Adipocyte (in vitro differentiated cells): ENCODE data around the gene ERAP2.

Experiments used
- DNase-seq: peaks from one replicate; pipeline ENCODE4 v3.0.0-alpha.2; 2015; ENCODE audit warnings: low read depth
- H3K27me3 ChIP-seq: replicated peaks from 2 replicates; pipeline ENCODE4 v1.7.0; 2013; ENCODE audit warnings: mild to moderate bottlenecking, low read length, moderate library complexity; ENCODE audit not compliant: control insufficient read depth, insufficient read depth
- H3K36me3 ChIP-seq: 2 replicates; pipeline ENCODE4 v1.7.0; 2013; ENCODE audit warnings: low read length, mild to moderate bottlenecking, moderate library complexity; ENCODE audit not compliant: control insufficient read depth, insufficient read depth, severe bottlenecking
- H3K4me1 ChIP-seq: 2 replicates; pipeline ENCODE4 v1.7.0; 2013; ENCODE audit warnings: mild to moderate bottlenecking, low read length, moderate library complexity; ENCODE audit not compliant: control insufficient read depth, insufficient read depth
- H3K4me3 ChIP-seq: 2 replicates; pipeline ENCODE4 v1.7.0; 2013; ENCODE audit warnings: mild to moderate bottlenecking, low read length, moderate library complexity
- H3K9ac ChIP-seq: 2 replicates; pipeline ENCODE4 v1.7.0; 2013; ENCODE audit warnings: mild to moderate bottlenecking, low read length, moderate library complexity
- H3K9me3 ChIP-seq: 2 replicates; pipeline ENCODE4 v1.7.0; 2013; ENCODE audit warnings: mild to moderate bottlenecking, low read length, moderate library complexity; ENCODE audit not compliant: control insufficient read depth

ERAP2 gene

GRCh38 chr5:96903300-96903699 lies 27.0 kb downstream of the ERAP2 start:
- no peak for DNase-seq

GRCh38 chr5:96904054-96904931 lies 28.0 kb downstream of the ERAP2 start:
- Histone ChIP-seq H3K4me1 (peaks cover 22% of the 10 kb centered on the region), H3K36me3 (peaks cover 21% of the 10 kb centered on the region), H3K4me3 (no peak overlapping the region), H3K9ac (peak overlapping the region; percentile 47), H3K27me3 (no peaks in the 10 kb centered on the region), H3K9me3 (no peaks in the 10 kb centered on the region)
- peak; percentile 71 for DNase-seq

More at GRCh38 chr5:96903300-96903699, 27.0 kb downstream of the ERAP2 start:
- H3K9me3 ChIP-seq = no peaks in the 10 kb centered on the region
- H3K9ac ChIP-seq = no peak overlapping the region
- H3K36me3 ChIP-seq = peaks cover 14% of the 10 kb centered on the region
- no peaks in the 10 kb centered on the region for H3K27me3 ChIP-seq
- peaks cover 22% of the 10 kb centered on the region for H3K4me1 ChIP-seq
- no peak overlapping the region for H3K4me3 ChIP-seq

- Histone ChIP-seq H3K9me3 (no peaks in the 10 kb centered on the region), H3K4me1 (peaks cover 22% of the 10 kb centered on the region), H3K36me3 (peaks cover 26% of the 10 kb centered on the region), H3K4me3 (no peak overlapping the region), H3K9ac (no peak overlapping the region), H3K27me3 (no peaks in the 10 kb centered on the region)
- DNase-seq = no peak
Measured at GRCh38 chr5:96905864-96906263, 29.6 kb downstream of the ERAP2 start.

GRCh38 chr5:96909003-96909402 lies 32.7 kb downstream of the ERAP2 start:
- Histone ChIP-seq H3K4me3 (no peak overlapping the region), H3K4me1 (peaks cover 7% of the 10 kb centered on the region), H3K27me3 (no peaks in the 10 kb centered on the region), H3K9me3 (no peaks in the 10 kb centered on the region), H3K36me3 (peaks cover 12% of the 10 kb centered on the region), H3K9ac (no peak overlapping the region)
- DNase-seq = no peak

GRCh38 chr5:96909435-96909834 lies 33.1 kb downstream of the ERAP2 start:
- H3K4me1 ChIP-seq = peaks cover 3% of the 10 kb centered on the region
- no peak overlapping the region for H3K4me3 ChIP-seq
- H3K9me3 ChIP-seq = no peaks in the 10 kb centered on the region
- peaks cover 12% of the 10 kb centered on the region for H3K36me3 ChIP-seq
- no peaks in the 10 kb centered on the region for H3K27me3 ChIP-seq
- no peak for DNase-seq
- no peak overlapping the region for H3K9ac ChIP-seq

GRCh38 chr5:96911139-96911538 lies 34.8 kb downstream of the ERAP2 start:
- no peaks in the 10 kb centered on the region for H3K9me3 ChIP-seq
- no peak overlapping the region for H3K4me3 ChIP-seq
- no peaks in the 10 kb centered on the region for H3K27me3 ChIP-seq
- no peak overlapping the region for H3K9ac ChIP-seq
- no peaks in the 10 kb centered on the region for H3K4me1 ChIP-seq
- peaks cover 12% of the 10 kb centered on the region for H3K36me3 ChIP-seq
- DNase-seq = no peak

- H3K27me3 ChIP-seq = no peaks in the 10 kb centered on the region
- no peaks in the 10 kb centered on the region for H3K9me3 ChIP-seq
- H3K9ac ChIP-seq = no peak overlapping the region
- DNase-seq = no peak
- peaks cover 15% of the 10 kb centered on the region for H3K36me3 ChIP-seq
- no peak overlapping the region for H3K4me3 ChIP-seq
- no peaks in the 10 kb centered on the region for H3K4me1 ChIP-seq
Measured at GRCh38 chr5:96913233-96913632, 36.9 kb downstream of the ERAP2 start.

GRCh38 chr5:96919754-96920197 lies 43.5 kb downstream of the ERAP2 start:
- DNase-seq = no peak
- Histone ChIP-seq H3K4me1 (peaks cover 13% of the 10 kb centered on the region), H3K9me3 (no peaks in the 10 kb centered on the region), H3K4me3 (no peak overlapping the region), H3K9ac (no peak overlapping the region), H3K36me3 (peaks cover 2% of the 10 kb centered on the region), H3K27me3 (no peaks in the 10 kb centered on the region)

GRCh38 chr5:96920744-96921355 lies 44.5 kb downstream of the ERAP2 start:
- Histone ChIP-seq H3K9me3 (no peaks in the 10 kb centered on the region), H3K9ac (peak overlapping the region; percentile 14), H3K4me3 (no peak overlapping the region), H3K4me1 (peaks cover 13% of the 10 kb centered on the region), H3K27me3 (no peaks in the 10 kb centered on the region), H3K36me3 (peaks cover 2% of the 10 kb centered on the region)
- no peak for DNase-seq

GRCh38 chr5:96922499-96923244 lies 46.4 kb downstream of the ERAP2 start:
- Histone ChIP-seq H3K27me3 (no peaks in the 10 kb centered on the region), H3K4me3 (no peak overlapping the region), H3K36me3 (no peaks in the 10 kb centered on the region), H3K4me1 (peaks cover 13% of the 10 kb centered on the region), H3K9me3 (no peaks in the 10 kb centered on the region), H3K9ac (no peak overlapping the region)
- no peak for DNase-seq

GRCh38 chr5:96924016-96924443 lies 47.7 kb downstream of the ERAP2 start:
- H3K4me1 ChIP-seq = peaks cover 13% of the 10 kb centered on the region
- DNase-seq = no peak
- H3K4me3 ChIP-seq = no peak overlapping the region
- H3K27me3 ChIP-seq = no peaks in the 10 kb centered on the region
- H3K9me3 ChIP-seq = no peaks in the 10 kb centered on the region
- no peaks in the 10 kb centered on the region for H3K36me3 ChIP-seq
- no peak overlapping the region for H3K9ac ChIP-seq
